ENCODE measurements around the gene S100B. TPM values are rescaled to one million over a fixed set of nuclear protein-coding genes. Genes with fewer than 3 reads are reported as not detected.

S100B gene
- total and polyA plus RNA-seq, 9 of the 15 experiments (the other 6 are each of a cell fraction or from before 2014, with no cell fraction given), result not detected

- TF ChIP-seq CCAR2 (IDR thresholded peaks at IDR 0.05; ENCODE audit: low read depth, low read length), result no peak
- peak; percentile 97 for TF ChIP-seq NKRF (IDR thresholded peaks at IDR 0.05; ENCODE audit: borderline replicate concordance)
- TF ChIP-seq, protein P1, sequence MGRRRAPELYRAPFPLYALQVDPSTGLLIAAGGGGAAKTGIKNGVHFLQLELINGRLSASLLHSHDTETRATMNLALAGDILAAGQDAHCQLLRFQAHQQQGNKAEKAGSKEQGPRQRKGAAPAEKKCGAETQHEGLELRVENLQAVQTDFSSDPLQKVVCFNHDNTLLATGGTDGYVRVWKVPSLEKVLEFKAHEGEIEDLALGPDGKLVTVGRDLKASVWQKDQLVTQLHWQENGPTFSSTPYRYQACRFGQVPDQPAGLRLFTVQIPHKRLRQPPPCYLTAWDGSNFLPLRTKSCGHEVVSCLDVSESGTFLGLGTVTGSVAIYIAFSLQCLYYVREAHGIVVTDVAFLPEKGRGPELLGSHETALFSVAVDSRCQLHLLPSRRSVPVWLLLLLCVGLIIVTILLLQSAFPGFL (CRISPR knock-in tag; IDR thresholded peaks at IDR 0.05), result no peak
- peak; percentile 99 for TF ChIP-seq ZSCAN29 (IDR thresholded peaks at IDR 0.05)
- TF ChIP-seq FOXK1 (CRISPR knock-in tag; IDR thresholded peaks at IDR 0.05; ENCODE audit: borderline replicate concordance), result no peak
- TF ChIP-seq, protein P2, sequence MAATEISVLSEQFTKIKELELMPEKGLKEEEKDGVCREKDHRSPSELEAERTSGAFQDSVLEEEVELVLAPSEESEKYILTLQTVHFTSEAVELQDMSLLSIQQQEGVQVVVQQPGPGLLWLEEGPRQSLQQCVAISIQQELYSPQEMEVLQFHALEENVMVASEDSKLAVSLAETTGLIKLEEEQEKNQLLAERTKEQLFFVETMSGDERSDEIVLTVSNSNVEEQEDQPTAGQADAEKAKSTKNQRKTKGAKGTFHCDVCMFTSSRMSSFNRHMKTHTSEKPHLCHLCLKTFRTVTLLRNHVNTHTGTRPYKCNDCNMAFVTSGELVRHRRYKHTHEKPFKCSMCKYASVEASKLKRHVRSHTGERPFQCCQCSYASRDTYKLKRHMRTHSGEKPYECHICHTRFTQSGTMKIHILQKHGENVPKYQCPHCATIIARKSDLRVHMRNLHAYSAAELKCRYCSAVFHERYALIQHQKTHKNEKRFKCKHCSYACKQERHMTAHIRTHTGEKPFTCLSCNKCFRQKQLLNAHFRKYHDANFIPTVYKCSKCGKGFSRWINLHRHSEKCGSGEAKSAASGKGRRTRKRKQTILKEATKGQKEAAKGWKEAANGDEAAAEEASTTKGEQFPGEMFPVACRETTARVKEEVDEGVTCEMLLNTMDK (IDR thresholded peaks at IDR 0.05; ENCODE audit: borderline replicate concordance, insufficient read depth, low read depth, low read length, poor library complexity, severe bottlenecking), result no peak
- TF ChIP-seq, protein P3, sequence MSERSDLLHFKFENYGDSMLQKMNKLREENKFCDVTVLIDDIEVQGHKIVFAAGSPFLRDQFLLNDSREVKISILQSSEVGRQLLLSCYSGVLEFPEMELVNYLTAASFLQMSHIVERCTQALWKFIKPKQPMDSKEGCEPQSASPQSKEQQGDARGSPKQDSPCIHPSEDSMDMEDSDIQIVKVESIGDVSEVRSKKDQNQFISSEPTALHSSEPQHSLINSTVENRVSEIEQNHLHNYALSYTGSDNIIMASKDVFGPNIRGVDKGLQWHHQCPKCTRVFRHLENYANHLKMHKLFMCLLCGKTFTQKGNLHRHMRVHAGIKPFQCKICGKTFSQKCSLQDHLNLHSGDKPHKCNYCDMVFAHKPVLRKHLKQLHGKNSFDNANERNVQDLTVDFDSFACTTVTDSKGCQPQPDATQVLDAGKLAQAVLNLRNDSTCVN (CRISPR knock-in tag; IDR thresholded peaks at IDR 0.05), result no peak
- TF ChIP-seq FOSL1 (tag; conservative IDR thresholded peaks at IDR 0.05), result no peak
- TF ChIP-seq ZNF175 (CRISPR knock-in tag; IDR thresholded peaks at IDR 0.05; ENCODE audit: low read depth), result no peak
- TF ChIP-seq ZNF3 (CRISPR knock-in tag; IDR thresholded peaks at IDR 0.05), result no peak
- TF ChIP-seq HEY1 (CRISPR knock-in tag; IDR thresholded peaks at IDR 0.05; ENCODE audit: borderline replicate concordance), result no peak
- TF ChIP-seq ZNF639 (CRISPR knock-in tag; conservative IDR thresholded peaks at IDR 0.05 in 1 of 2, IDR thresholded peaks at IDR 0.05 in 1 of 2), result peak in 1 of 2 experiments; percentile 58; a peak in 2 of 4 replicates
- TF ChIP-seq XRCC5 (IDR thresholded peaks at IDR 0.05; ENCODE audit: low read depth, low read length), result no peak
- TF ChIP-seq EGR1 (conservative IDR thresholded peaks at IDR 0.05), result no peak
- TF ChIP-seq PYGO2 (tag; IDR thresholded peaks at IDR 0.05), result no peak
- TF ChIP-seq CAMTA2 (CRISPR knock-in tag; conservative IDR thresholded peaks at IDR 0.05), result peak; percentile 80; the same call in 1 of the 2 replicates
- no peak for TF ChIP-seq NELFE (IDR thresholded peaks at IDR 0.05; ENCODE audit: insufficient read depth, insufficient read length)
- no peak for TF ChIP-seq PRMT5 (CRISPR knock-in tag; IDR thresholded peaks at IDR 0.05)
- peak; percentile 98 for TF ChIP-seq SAFB (IDR thresholded peaks at IDR 0.05; ENCODE audit: borderline replicate concordance, low read depth, low read length)
Measured at GRCh38 chr21:46635324-46636180, 30.7 kb upstream of the S100B start, which contains the start of gene PRMT2 (continued).

All from K562 (cell line).